HUDEP-2 (cell line): ENCODE measurements around the gene CDK14.

Experiments used
- DNase-seq, 76 experiments: peaks; one replicate each; lab custom pipeline; 2025; ENCODE audit not compliant: unreplicated experiment in 76 of 76; lab: John Stamatoyannopoulos, UW

CDK14 gene

DNA sequence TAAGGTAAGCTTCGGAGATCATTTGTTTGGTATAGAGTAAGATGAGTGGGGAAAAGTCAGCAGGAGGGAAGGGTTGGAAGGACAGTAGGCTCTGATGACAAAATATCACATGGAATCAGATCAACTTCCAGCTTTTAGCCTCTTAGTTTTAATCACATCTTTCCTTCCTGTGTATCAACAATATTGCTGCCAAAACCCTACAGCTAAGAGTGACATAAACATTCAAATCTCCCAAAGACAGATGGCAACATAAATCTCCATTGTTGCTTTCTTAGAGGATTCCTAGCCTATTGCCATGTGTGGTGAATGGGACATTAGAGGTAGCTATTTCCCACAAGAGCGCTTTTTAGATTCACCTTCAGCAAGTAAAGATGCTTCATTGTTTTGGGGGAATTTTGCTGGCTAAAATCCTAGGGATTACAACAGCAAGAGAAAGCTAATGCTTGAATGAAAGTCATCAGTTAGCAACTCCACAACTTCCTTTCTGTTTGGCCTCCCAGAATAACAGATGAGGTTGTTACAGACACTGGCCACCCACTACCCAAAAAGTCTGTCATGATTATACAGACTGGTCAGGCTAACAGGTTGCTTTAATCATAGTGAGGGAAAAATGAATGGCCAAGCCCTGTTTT is 632.9 kb downstream of the CDK14 start:
- no peak for DNase-seq

- DNase-seq = no peak
Measured at GRCh38 chr7:91230100-91230499, 634.0 kb downstream of the CDK14 start.

- no peak for DNase-seq
Measured at GRCh38 chr7:91230503-91230902, 634.4 kb downstream of the CDK14 start.

DNA sequence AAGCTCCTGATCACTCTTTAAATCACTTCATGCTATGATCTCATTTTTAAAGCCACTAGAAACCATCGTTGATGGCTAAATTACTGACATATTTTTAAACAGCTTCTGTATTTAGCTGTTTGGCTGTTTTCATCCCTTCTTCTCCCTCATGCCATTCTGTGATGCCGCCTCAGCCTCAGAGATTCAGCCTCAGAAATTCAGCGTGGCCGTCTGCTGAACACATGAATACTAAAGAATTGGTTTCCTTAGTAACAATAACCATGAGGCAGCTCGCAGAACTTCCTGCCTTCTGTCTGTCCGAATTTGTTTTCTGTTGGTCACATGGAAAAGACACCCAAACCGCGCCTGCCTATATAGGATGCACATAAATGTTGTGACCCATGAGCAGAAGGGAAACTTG is 637.1 kb downstream of the CDK14 start:
- no peak for DNase-seq

- no peak for DNase-seq
Measured at GRCh38 chr7:91235211-91235832, 639.2 kb downstream of the CDK14 start.

DNA sequence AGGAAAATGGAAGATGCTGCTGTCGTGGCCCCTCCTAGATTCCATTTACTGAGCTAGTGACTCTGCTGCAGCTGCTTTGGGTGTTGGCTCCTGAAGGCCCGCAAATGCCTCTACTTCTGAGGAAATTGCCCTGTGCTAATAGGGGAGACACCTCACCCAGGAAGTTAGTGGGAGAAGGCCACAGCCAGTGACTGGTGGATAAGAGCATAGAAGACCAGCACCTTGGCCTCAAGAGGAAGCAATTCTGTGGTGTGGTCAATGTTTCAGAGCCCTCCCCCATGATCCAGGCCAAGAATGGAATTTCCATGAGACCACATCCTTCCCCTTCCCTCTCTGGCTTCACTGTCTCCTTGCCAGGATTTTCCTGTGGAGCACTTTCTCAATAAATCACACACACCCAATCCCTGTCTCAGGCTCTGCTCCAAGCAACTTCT is 643.1 kb downstream of the CDK14 start:
- no peak for DNase-seq

DNA sequence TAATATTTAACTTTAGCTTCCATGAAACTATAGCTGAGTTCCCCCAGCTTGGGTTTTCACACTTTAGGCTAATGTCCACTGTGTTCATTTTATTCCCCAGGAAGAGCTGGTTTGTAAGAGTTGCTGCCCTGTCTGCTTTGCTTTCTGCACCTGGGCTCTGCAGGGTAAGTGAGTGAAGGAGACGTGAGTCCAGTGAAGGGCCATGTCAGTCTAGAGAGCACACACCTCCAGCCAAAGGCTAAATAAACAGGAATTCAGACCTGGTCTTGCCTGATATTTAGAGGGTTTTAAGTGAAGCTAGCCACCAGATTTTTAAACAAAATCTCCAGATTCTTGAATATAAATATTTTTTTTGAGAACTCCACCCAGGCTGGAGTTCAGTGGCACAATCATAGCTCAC is 643.7 kb downstream of the CDK14 start:
- no peak for DNase-seq

DNA sequence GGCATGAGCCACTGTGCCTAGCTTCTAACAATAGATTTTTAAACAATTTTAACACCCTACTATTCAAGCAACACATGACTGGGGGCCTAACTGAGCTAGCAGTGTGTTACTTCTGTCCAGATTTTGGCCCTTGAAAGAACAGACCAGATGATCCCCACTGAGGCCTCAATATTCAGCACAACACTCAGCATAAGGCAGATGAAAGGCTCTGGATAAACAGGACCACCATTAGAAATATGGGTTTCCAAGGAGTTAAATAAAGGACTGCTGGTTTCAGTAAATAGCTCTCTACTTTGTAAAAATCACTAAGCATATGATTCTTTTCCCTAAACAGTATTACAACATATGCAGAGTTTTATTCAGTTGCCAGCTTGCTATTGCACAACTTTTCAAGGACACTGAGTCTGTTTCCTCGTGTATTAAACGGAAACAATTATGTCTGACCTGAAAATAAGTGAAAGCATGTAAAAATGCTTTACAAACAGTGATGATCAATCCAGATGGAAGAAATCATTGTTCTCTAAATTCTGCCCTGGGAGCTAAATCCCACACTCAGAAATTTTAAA is 644.3 kb downstream of the CDK14 start:
- DNase-seq = no peak

GRCh38 chr7:91242097-91242844 is 646.1 kb downstream of the CDK14 start:
- no peak for DNase-seq

- no peak for DNase-seq
Measured at GRCh38 chr7:91243591-91244301, 647.6 kb downstream of the CDK14 start.

DNA sequence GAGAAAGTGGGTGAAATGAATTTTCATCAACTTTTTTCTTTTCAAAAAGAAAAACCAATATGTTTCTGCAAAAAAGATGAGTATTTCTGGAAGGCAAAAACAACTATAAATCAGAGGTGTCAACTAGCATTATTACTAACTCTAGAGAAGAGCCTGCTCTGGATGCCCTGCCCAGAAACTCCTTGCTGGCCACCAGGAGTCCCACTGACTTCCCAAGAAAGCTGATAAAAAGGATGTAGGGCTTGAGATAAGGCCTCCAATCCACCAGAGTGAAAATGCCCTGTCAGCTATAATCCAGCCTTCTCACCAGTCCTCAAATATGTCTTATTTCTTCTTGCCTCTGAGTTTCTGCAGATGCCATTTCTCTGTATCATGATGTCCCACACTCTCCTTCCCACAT is 651.4 kb downstream of the CDK14 start:
- no peak for DNase-seq

- DNase-seq = no peak
Measured at GRCh38 chr7:91248996-91249395, 652.9 kb downstream of the CDK14 start.

- no peak for DNase-seq
Measured at GRCh38 chr7:91249506-91250233, 653.5 kb downstream of the CDK14 start.

GRCh38 chr7:91250706-91251105 is 654.6 kb downstream of the CDK14 start:
- no peak for DNase-seq

DNA sequence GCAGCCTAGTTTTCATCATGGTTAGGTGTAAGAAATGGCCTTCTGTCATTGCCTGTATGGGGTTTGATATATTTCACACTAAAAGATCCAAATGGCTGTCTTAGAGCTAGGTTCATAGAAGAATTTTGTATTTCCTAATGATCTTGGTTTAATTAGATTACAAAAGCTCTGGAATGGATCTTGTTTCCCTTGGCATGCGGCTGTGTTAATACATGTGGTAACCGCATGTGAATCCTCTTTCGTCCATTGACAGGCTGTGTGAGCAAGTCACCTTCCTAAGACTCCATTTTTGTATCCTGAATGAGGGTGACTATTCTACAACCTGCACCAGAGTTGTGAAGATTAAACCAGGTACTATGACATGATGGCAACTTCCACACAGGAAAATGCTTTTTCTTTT is 655.8 kb downstream of the CDK14 start:
- no peak for DNase-seq
